HepG2 (cell line): ENCODE measurements around the gene TRIM23.

Experiments used
- KDM2A ChIP-seq: sonication (generic); formaldehyde crosslinking; IDR thresholded peaks from 2 replicates; pipeline ENCODE4 v1.4.0; 2020; ENCODE audit warnings: low read depth, missing genetic modification reagents, borderline replicate concordance
- RXRA ChIP-seq: sonication (generic); formaldehyde crosslinking; IDR thresholded peaks from 2 replicates; pipeline ENCODE4 v1.5.1; 2020; ENCODE audit warnings: missing genetic modification reagents
- TEAD2 ChIP-seq: sonication (generic); formaldehyde crosslinking; IDR thresholded peaks from 2 replicates; pipeline ENCODE4 v1.9.0; 2021; ENCODE audit warnings: missing genetic modification reagents
- USF2 ChIP-seq, 2 experiments: sonication (generic) in 1 of 2; formaldehyde crosslinking in 1 of 2; IDR thresholded peaks; 2 replicates each; pipeline versions ENCODE4 v1.5.1 to v1.6.1; 2011 to 2020; ENCODE audit warnings: borderline replicate concordance in 1 of 2, low read depth in 1 of 2, low read length in 1 of 2, mild to moderate bottlenecking in 1 of 2, missing genetic modification reagents in 1 of 2, moderate library complexity in 1 of 2
- TF ChIP-seq, protein P1 (sequence below): sonication (generic); formaldehyde crosslinking; IDR thresholded peaks from 2 replicates; pipeline ENCODE4 v1.4.0; 2020; ENCODE audit warnings: missing genetic modification reagents

DNA sequence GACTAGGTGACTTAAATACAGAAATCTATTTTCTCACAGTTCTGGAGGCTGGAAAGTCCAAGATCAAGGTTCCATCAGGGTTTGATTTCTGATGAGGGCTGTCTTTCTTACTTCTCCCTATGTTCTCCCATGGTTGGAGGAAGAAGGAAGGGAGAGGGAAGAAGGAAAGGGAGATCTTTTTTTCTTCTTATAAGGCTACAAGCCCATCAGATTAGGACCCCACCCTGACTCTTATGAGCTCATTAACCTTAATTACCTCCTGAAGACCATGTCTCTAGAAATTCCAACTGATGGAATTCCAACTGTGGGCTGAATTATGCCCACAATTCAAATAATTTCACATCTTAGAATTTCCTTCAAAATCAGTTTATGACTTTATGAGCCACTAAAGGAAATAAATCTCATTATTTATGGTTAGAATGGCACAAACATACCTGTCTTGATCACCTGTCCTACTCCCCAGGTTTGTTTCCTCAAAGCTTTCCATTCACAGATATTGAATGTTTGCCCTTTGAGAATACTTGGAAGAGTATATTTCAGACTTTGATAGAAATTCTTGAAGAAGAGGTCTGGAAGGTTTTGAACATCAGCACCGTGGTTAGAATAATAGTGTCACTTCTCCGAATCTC is 53.4 kb downstream of the TRIM23 start:
- TF ChIP-seq TEAD2 (CRISPR knock-in tag), result no peak
- TF ChIP-seq, protein P1, sequence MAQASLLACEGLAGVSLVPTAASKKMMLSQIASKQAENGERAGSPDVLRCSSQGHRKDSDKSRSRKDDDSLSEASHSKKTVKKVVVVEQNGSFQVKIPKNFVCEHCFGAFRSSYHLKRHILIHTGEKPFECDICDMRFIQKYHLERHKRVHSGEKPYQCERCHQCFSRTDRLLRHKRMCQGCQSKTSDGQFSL (CRISPR knock-in tag), result no peak
- no peak for TF ChIP-seq RXRA (CRISPR knock-in tag)
- no peak for TF ChIP-seq USF2 (IDR thresholded peaks at IDR 0.05; ENCODE audit: low read depth, low read length)
- no peak for TF ChIP-seq USF2 (CRISPR knock-in tag; IDR thresholded peaks at IDR 0.05; ENCODE audit: borderline replicate concordance)
- no peak for TF ChIP-seq KDM2A
